Astrocyte (in vitro differentiated cells and primary cell): ENCODE results near the gene FAM161B.

ENCODE experiments used
- CTCF ChIP-seq: IDR thresholded peaks from 2 replicates; pipeline ENCODE4 v1.5.1; 2011; ENCODE audit warnings: low read depth, mild to moderate bottlenecking, inconsistent platforms, low read length, moderate library complexity; ENCODE audit not compliant: insufficient read depth
- EZH2 ChIP-seq: IDR thresholded peaks from 2 replicates; pipeline ENCODE4 v1.6.1; 2012; ENCODE audit warnings: mild to moderate bottlenecking, low read length, inconsistent platforms; ENCODE audit not compliant: insufficient read depth

GRCh38 chr14:73968885-73969284 is 19.0 kb upstream of the FAM161B start:
- TF ChIP-seq CTCF (no peak), EZH2 (no peak)
